Thymus (tissue), 11 donors: ENCODE measurements around the gene CLEC2B. TPM values are rescaled to one million over a fixed set of nuclear protein-coding genes. Genes with fewer than 3 reads are reported as not detected.
"Not testable (repeated sequence)": the region's sequence is repeated elsewhere in the genome, so short reads cannot be mapped to it uniquely, and the experiment has no call there.

Experiments
- DNase-seq, 9 donors: peaks; one replicate each; pipeline ENCODE4 v3.0.0-alpha.2; 2013; ENCODE audit warnings: low spot score in 9 of 9, low read depth in 6 of 9, missing footprints in 1 of 9
- H3K27ac ChIP-seq, 2 donors: one replicate each; pipeline ENCODE4 v1.5.1; 2013; ENCODE audit warnings: control low read depth in 1 of 2, low read depth in 1 of 2, low read length in 1 of 2, mild to moderate bottlenecking in 1 of 2, moderate library complexity in 1 of 2
- H3K27me3 ChIP-seq, 2 donors: one replicate each; pipeline ENCODE4 v1.5.1; 2013; ENCODE audit warnings: low read length in 1 of 2; ENCODE audit not compliant: control insufficient read depth in 2 of 2, insufficient read depth in 1 of 2
- H3K36me3 ChIP-seq, 2 donors: one replicate each; pipeline ENCODE4 v1.5.1; 2013; ENCODE audit warnings: low read length in 1 of 2, mild to moderate bottlenecking in 1 of 2, moderate library complexity in 1 of 2; ENCODE audit not compliant: control insufficient read depth in 2 of 2, insufficient read depth in 2 of 2
- H3K4me1 ChIP-seq, 2 donors: one replicate each; pipeline ENCODE4 v1.5.1; 2013; ENCODE audit warnings: low read length in 2 of 2; ENCODE audit not compliant: control insufficient read depth in 2 of 2, insufficient read depth in 2 of 2
- H3K4me3 ChIP-seq, 2 donors: one replicate each; pipeline ENCODE4 v1.5.1; 2013; ENCODE audit warnings: low read length in 2 of 2, control low read depth in 1 of 2, mild to moderate bottlenecking in 1 of 2
- H3K9me3 ChIP-seq, 2 donors: one replicate each; pipeline ENCODE4 v1.5.1; 2013; ENCODE audit warnings: low read length in 1 of 2, mild to moderate bottlenecking in 1 of 2; ENCODE audit not compliant: control insufficient read depth in 2 of 2, insufficient read depth in 1 of 2
- WGBS: extraction: QIAGEN DNeasy Blood & Tissue Kit; methylation state at CpG from one replicate; pipeline ENCODE4 v1.1.7; 2013; 5-methylcytosine and 5-hydroxymethylcytosine counted together
- polyA plus RNA-seq: library from polyadenylated mRNA; stranded (reverse); fragments of 200-250 nt; gene quantifications from one replicate; pipeline ENCODE4 v1.2.3, GENCODE V29; 2013
- total RNA-seq: library from RNA; stranded (reverse); fragments of 120-200 nt; gene quantifications from one replicate; pipeline ENCODE4 v1.2.4, GENCODE V29; 2013
- donor health status: healthy.

Gene CLEC2B
- total and polyA plus RNA-seq, 2 donors: 29.7 to 42.7 TPM

DNA sequence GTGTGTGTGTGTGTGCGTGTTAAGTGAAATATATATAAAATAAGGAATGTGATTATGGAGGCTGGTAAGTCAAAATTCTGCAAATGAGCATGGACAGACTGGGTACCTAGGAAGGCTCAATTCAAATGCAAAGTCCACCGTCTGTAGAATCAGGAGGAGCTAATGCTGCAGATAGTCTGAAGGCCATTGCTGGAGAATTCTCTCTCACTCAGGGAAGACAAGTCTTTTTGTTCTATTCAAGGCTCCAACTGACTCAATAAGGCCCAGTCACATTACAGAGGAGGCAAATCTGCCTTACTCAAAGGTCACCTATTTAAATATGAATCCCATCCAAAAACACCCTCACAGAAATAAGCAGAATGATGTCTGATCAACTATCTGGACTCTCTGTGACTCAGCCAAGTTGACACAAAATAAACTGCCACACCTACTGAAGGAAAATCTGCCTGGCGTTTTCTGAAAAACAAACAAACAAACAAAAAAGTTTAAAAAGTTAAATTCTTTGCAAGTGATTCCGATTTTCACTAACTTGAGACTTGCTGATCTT, 11.5 kb upstream of the CLEC2B start:
- no peak for DNase-seq
- WGBS: 97% methylated on average over 4 of the region's 4 CpGs
- H3K4me3 ChIP-seq: no peak overlapping the region

DNA sequence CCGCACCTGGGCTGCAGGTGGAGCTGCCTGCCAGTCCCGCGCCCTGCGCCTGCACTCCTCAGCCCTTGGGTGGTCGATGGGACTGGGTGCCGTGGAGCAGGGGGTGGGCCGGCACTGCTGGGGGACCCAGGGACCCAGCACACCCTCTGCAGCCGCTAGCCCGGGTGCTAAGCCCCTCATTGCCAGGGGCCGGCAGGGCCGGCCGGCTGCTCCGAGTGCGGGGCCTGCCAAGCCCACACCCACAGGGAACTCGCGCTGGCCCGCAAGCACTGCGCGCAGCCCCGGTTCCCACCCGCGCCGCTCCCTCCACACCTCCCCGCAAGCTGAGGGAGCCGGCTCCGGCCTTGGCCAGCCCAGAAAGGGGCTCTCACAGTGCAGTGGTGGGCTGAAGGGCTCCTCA, 7.0 kb upstream of the CLEC2B start:
- H3K27ac ChIP-seq, H3K36me3 ChIP-seq, H3K4me1 ChIP-seq, H3K27me3 ChIP-seq, H3K4me3 ChIP-seq, DNase-seq, H3K9me3 ChIP-seq: not testable (repeated sequence)
- over 99% methylated on average over 26 of the region's 26 CpGs for whole genome bisulfite sequencing

More for the DNA sequence above, 11.5 kb upstream of the CLEC2B start:
- no peak overlapping the region for H3K27ac ChIP-seq
- H3K9me3 ChIP-seq: no peaks in the 10 kb centered on the region
- H3K27me3 ChIP-seq: no peaks in the 10 kb centered on the region
- no peaks in the 10 kb centered on the region for H3K36me3 ChIP-seq
- no peaks in the 10 kb centered on the region for H3K4me1 ChIP-seq

DNA sequence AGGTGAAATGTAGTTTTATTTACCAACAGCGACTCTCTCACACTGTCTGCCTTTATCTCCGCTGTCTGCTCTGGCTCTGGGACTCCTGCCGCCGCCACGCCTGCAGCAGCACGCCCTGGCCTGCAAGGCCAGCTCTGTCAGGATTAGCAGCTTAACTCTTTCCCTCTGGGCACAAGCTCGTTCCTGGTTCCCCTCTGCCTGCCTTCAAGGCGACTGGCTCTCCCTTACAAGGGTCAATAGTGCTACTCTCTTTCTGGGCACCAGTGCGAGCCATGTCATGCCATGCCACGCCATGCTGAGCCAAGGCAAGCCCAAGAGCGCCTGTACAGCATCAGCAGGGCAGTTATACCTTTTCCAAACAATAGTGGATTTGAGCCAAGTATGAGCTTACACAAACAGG, 3.6 kb upstream of the CLEC2B start:
- Histone ChIP-seq H3K4me1 (no peaks in the 10 kb centered on the region), H3K4me3 (no peak overlapping the region), H3K27ac (no peak overlapping the region), H3K36me3 (no peaks in the 10 kb centered on the region), H3K9me3 (no peaks in the 10 kb centered on the region), H3K27me3 (no peaks in the 10 kb centered on the region)
- DNase-seq: no peak
- 92% methylated on average over 11 of the region's 11 CpGs for WGBS

DNA sequence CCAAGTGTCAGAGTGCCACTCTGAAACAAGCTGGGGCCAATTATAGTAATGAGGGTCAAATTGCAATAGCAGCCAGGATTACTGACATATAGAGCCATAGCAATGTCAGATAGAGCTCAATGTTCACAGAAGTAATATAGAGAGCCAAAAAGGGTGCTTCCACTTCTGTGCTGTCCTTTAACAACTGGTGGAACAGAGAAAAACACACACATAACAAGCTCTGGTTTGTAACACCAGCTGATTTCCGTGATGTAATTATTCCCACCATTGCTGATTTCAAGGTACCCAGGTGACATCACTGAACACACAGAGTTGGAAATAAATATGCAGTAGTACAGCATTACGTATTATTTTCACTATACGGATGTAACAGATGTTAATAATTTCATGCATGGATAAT, 3.0 kb upstream of the CLEC2B start:
- WGBS: 95% methylated on average over 3 of the region's 3 CpGs
- no peaks in the 10 kb centered on the region for H3K36me3 ChIP-seq
- no peak for DNase-seq
- H3K9me3 ChIP-seq: no peaks in the 10 kb centered on the region
- H3K27ac ChIP-seq: no peak overlapping the region
- no peaks in the 10 kb centered on the region for H3K4me1 ChIP-seq
- no peak overlapping the region for H3K4me3 ChIP-seq
- no peaks in the 10 kb centered on the region for H3K27me3 ChIP-seq

DNA sequence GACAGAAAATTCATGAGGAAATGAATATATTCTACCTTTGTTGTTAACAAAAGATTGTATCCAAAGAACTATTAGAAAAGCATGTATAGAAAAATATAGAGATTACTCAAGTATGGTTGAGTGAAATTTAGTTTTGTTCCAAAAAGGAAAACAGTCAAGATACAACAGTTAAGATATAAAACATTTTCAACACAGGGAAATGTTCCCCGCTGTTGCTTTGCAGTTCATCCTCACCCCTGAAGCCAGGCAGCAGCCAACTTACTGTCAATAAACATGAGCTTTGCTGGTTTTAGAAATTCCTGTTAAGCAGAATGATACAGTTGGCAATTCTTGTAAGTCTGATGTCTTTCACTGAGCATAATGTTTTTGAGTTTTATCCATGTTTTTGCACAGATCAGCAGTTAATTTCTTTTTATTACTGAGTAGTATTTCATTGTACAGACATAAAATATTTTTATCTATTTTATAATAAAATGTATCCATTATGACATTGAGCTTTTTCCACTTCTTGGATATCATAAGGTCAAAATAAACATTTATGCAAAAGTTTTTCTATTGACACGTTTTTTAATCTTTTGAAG, 1.2 kb upstream of the CLEC2B start:
- Histone ChIP-seq H3K36me3 (no peaks in the 10 kb centered on the region), H3K4me3 (peak overlapping the region in 1 of 2 donors; percentile 31), H3K27me3 (no peaks in the 10 kb centered on the region), H3K27ac (peak overlapping the region; percentile 78 to 90), H3K4me1 (no peaks in the 10 kb centered on the region), H3K9me3 (no peaks in the 10 kb centered on the region)
- 42% methylated on average over 2 of the region's 2 CpGs for WGBS
- DNase-seq: peak in 6 of 9 donors; percentile 22 to 72 (median 37)

- Histone ChIP-seq H3K4me3 (peak overlapping the region; percentile 55 to 82), H3K27me3 (no peaks in the 10 kb centered on the region), H3K36me3 (no peaks in the 10 kb centered on the region), H3K4me1 (peaks cover 2 to 5% of the 10 kb centered on the region in 2 donors), H3K9me3 (no peaks in the 10 kb centered on the region), H3K27ac (peak overlapping the region; percentile 71 to 90)
- DNase-seq: no peak
- WGBS: 2% methylated on average over 4 of the region's 4 CpGs
These were observed 225 bp downstream of the CLEC2B start for GRCh38 chr12:9868951-9869306.

GRCh38 chr12:9868311-9868801, 798 bp downstream of the CLEC2B start:
- no peaks in the 10 kb centered on the region for H3K36me3 ChIP-seq
- H3K27ac ChIP-seq: peak overlapping the region in 1 of 2 donors; percentile 90
- DNase-seq: peak in 5 of 9 donors; percentile 13 to 66 (median 56)
- 7% methylated on average over 11 of the region's 11 CpGs for WGBS
- H3K4me1 ChIP-seq: peaks cover 2 to 5% of the 10 kb centered on the region in 2 donors
- H3K27me3 ChIP-seq: no peaks in the 10 kb centered on the region
- peak overlapping the region; percentile 55 to 66 for H3K4me3 ChIP-seq
- H3K9me3 ChIP-seq: no peaks in the 10 kb centered on the region

DNA sequence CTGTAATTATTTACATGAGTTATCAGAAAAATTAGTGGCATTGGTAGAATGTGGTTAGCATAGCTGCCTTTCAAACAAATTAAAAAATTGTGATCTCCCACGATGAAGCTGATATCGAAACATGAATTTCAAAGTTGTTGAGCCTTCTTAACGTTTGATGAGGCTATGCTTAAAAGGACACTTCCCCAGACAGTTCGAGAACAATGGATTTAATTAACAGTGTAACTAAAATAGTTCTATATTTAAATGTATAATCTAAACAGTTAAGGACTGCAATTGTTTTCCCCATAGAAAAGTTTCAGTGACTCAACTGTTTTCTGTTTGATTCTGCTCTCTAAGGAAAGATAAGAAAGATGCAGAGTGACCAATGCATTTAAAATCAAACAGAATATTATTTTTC, 1.6 kb downstream of the CLEC2B start:
- Histone ChIP-seq H3K4me1 (peaks cover 2 to 5% of the 10 kb centered on the region in 2 donors), H3K27ac (peak overlapping the region in 1 of 2 donors; percentile 22), H3K9me3 (peaks cover 0 to 4% of the 10 kb centered on the region in 2 donors), H3K27me3 (no peaks in the 10 kb centered on the region), H3K4me3 (peak overlapping the region; percentile 19 to 65), H3K36me3 (no peaks in the 10 kb centered on the region)
- WGBS: 2% methylated on average over 4 of the region's 4 CpGs
- peak in 3 of 9 donors; percentile 21 to 49 (median 39) for DNase-seq

- Histone ChIP-seq H3K4me3 (peak overlapping the region; percentile 0 to 65), H3K36me3 (no peaks in the 10 kb centered on the region), H3K27me3 (no peaks in the 10 kb centered on the region), H3K27ac (peak overlapping the region; percentile 22 to 58), H3K9me3 (peaks cover 0 to 4% of the 10 kb centered on the region in 2 donors), H3K4me1 (peaks cover 2 to 5% of the 10 kb centered on the region in 2 donors)
- 5% methylated on average over 4 of the region's 4 CpGs for WGBS
- DNase-seq: peak in 3 of 9 donors; percentile 35 to 59 (median 56)
These were observed 2.3 kb downstream of the CLEC2B start for GRCh38 chr12:9866860-9867269.
